Measurements from ENCODE around the gene BHLHE40. TPM values are rescaled to one million over a fixed set of nuclear protein-coding genes. Genes with fewer than 3 reads are reported as not detected.

The BHLHE40 gene
- total and polyA plus RNA-seq, 2 of the 13 experiments (the other 11 are each of a cell fraction or from before 2014, with no cell fraction given), result 1.8 to 51.0 TPM

DNA sequence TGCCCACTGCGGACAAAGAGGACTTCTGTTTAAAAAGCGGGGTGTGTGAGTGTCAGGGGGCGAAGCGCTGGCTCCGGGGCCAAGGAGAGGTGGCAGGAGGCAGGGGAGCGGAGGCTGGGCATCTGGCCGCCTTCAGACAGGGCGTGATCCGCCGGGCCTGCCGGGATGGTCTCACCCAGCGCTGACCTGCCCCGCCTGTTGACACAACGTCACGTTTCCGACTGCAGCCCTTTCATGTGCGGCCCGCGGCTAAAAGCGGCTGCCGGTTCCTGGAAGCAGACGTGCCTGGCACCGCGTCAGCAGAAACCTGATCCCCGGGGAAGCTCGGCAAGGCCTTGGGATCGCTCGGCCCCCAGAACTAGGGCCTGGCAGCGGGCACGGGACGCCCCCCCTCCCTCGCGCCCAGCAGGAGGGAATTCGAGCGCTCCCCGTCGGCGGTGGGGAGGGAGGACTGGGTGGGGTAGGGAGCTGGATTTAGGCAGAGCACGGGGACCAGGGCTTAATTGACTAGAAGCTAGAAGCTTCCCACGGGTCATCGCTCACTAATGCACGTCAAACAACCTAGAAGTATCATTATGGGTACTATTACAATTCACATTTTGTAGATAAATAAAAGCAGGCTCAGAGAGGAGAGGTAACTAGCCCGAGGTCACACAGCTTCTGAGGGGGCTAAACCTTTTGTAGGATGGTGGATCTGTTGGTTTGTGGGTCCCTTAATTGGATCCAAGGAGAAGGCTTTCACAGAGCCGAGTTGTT lies 7.7 kb downstream of the BHLHE40 start (continued):
- TF ChIP-seq CEBPB (IDR thresholded peaks at IDR 0.05; ENCODE audit: borderline replicate concordance, low read depth, low read length), result no peak
- TF ChIP-seq SP4 (CRISPR knock-in tag; IDR thresholded peaks at IDR 0.05), result peak; percentile 88
- peak; percentile 97 for TF ChIP-seq KLF12 (CRISPR knock-in tag; IDR thresholded peaks at IDR 0.05; ENCODE audit: borderline replicate concordance)
- TF ChIP-seq ZNF614 (CRISPR knock-in tag; IDR thresholded peaks at IDR 0.05; ENCODE audit: borderline replicate concordance), result peak; percentile 83; the same call in 1 of the 2 replicates
- TF ChIP-seq PAWR (CRISPR knock-in tag; IDR thresholded peaks at IDR 0.05; ENCODE audit: borderline replicate concordance), result no peak
- TF ChIP-seq, protein P1, sequence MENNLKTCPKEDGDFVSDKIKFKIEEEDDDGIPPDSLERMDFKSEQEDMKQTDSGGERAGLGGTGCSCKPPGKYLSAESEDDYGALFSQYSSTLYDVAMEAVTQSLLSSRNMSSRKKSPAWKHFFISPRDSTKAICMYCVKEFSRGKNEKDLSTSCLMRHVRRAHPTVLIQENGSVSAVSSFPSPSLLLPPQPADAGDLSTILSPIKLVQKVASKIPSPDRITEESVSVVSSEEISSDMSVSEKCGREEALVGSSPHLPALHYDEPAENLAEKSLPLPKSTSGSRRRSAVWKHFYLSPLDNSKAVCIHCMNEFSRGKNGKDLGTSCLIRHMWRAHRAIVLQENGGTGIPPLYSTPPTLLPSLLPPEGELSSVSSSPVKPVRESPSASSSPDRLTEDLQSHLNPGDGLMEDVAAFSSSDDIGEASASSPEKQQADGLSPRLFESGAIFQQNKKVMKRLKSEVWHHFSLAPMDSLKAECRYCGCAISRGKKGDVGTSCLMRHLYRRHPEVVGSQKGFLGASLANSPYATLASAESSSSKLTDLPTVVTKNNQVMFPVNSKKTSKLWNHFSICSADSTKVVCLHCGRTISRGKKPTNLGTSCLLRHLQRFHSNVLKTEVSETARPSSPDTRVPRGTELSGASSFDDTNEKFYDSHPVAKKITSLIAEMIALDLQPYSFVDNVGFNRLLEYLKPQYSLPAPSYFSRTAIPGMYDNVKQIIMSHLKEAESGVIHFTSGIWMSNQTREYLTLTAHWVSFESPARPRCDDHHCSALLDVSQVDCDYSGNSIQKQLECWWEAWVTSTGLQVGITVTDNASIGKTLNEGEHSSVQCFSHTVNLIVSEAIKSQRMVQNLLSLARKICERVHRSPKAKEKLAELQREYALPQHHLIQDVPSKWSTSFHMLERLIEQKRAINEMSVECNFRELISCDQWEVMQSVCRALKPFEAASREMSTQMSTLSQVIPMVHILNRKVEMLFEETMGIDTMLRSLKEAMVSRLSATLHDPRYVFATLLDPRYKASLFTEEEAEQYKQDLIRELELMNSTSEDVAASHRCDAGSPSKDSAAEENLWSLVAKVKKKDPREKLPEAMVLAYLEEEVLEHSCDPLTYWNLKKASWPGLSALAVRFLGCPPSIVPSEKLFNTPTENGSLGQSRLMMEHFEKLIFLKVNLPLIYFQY (CRISPR knock-in tag; IDR thresholded peaks at IDR 0.05; ENCODE audit: borderline replicate concordance), result peak; percentile 87; the same call in 1 of the 2 replicates
- peak; percentile 70; the same call in 1 of the 2 replicates for TF ChIP-seq ZNF143 (CRISPR knock-in tag; IDR thresholded peaks at IDR 0.05)
- peak; percentile 94 for TF ChIP-seq SOX13 (IDR thresholded peaks at IDR 0.05)
- TF ChIP-seq SOX13 (CRISPR knock-in tag; conservative IDR thresholded peaks at IDR 0.05 in 1 of 2, IDR thresholded peaks at IDR 0.05 in 1 of 2), result peak in 1 of 2 experiments; percentile 97; a peak in 2 of 4 replicates
- TF ChIP-seq ZNF761 (CRISPR knock-in tag; conservative IDR thresholded peaks at IDR 0.05), result peak; percentile 93; the same call in 1 of the 2 replicates
